ENCODE results near the gene HOXD13. TPM values are rescaled to one million over a fixed set of nuclear protein-coding genes. Genes with fewer than 3 reads are reported as not detected.

HOXD13 gene
- total and polyA plus RNA-seq, 7 experiments from 2014 or later, result not detected

DNA sequence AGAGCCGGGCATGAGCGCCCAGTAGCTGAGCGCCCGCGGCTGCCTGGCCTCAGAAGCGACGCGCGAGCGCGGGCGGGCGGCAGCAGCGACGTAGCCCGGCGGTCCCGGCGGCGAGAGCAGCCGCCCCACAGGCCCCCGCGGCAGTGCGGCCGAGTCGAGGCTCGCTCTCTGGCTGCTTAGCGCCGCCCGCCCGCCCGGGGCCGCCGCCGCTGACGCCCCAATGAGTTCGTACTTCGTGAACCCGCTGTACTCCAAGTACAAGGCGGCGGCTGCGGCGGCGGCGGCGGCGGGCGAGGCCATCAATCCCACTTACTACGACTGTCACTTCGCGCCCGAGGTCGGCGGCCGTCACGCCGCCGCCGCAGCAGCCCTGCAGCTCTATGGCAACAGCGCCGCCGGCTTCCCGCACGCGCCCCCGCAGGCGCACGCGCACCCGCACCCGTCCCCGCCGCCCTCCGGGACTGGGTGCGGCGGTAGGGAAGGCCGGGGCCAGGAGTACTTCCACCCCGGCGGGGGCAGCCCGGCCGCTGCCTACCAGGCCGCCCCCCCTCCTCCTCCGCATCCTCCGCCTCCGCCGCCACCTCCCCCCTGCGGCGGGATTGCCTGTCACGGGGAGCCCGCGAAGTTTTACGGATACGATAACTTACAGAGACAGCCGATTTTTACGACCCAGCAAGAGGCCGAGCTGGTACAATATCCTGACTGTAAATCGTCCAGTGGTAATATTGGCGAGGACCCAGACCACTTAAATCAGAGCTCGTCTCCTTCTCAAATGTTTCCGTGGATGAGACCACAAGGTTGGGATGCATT, 37.8 kb downstream of the HOXD13 start:
- Histone ChIP-seq H3K4me3 (ENCODE audit: low read length) (no peak overlapping the region), H3K36me3 (ENCODE audit: control insufficient read depth in 2 of 3, insufficient read depth in 3 of 3, low read length in 3 of 3) (no peaks in the 10 kb centered on the region), H3K4me1 (ENCODE audit: control insufficient read depth in 2 of 2, insufficient read depth in 2 of 2, low read length in 2 of 2) (peaks cover 3 to 6% of the 10 kb centered on the region in 2 donors), H3K27me3 (ENCODE audit: control insufficient read depth in 2 of 2, insufficient read depth in 2 of 2, low read length in 2 of 2) (peaks cover 45 to 69% of the 10 kb centered on the region in 2 donors), H3K27ac (ENCODE audit: low read depth, low read length) (no peak overlapping the region), H3K9me3 (ENCODE audit: control insufficient read depth in 2 of 3, low read length in 3 of 3) (no peaks in the 10 kb centered on the region)
- ChIA-PET POLR2A (no interaction called here), CTCF (interaction anchor here (5.6 kb wide), 1 partner anchor 324 kb away, joined by 65 read pairs; no protein-coding TSS in a partner anchor)
- H3K36me3 Mint-ChIP-seq, result peaks cover 0 to 5% (median 0%) of the 10 kb centered on the region in 5 donors
- intact Hi-C loops (cut with micrococcal nuclease), result loop anchor here (5.0 to 10.0 kb wide), 4 partner anchors 33 to 1634 kb away; partner anchors contain the start of gene HOXD12 (in 1 of the 2)
- H3K4me1 Mint-ChIP-seq, result peaks cover 17 to 48% (median 36%) of the 10 kb centered on the region in 7 donors
- H3K27ac Mint-ChIP-seq, result peak overlapping the region in 3 of 9 donors; percentile 60 to 88 (median 66)
- peaks cover 0 to 32% (median 5%) of the 10 kb centered on the region in 11 donors for H3K9me3 Mint-ChIP-seq
- peaks cover 80 to 88% (median 86%) of the 10 kb centered on the region in 5 donors for H3K27me3 Mint-ChIP-seq
- DNase-seq, result peak in 1 of 9 donors; percentile 27
- peak overlapping the region; percentile 41 to 84 (median 72) for H3K4me3 Mint-ChIP-seq
- peak; percentile 41 for ATAC-seq

DNA sequence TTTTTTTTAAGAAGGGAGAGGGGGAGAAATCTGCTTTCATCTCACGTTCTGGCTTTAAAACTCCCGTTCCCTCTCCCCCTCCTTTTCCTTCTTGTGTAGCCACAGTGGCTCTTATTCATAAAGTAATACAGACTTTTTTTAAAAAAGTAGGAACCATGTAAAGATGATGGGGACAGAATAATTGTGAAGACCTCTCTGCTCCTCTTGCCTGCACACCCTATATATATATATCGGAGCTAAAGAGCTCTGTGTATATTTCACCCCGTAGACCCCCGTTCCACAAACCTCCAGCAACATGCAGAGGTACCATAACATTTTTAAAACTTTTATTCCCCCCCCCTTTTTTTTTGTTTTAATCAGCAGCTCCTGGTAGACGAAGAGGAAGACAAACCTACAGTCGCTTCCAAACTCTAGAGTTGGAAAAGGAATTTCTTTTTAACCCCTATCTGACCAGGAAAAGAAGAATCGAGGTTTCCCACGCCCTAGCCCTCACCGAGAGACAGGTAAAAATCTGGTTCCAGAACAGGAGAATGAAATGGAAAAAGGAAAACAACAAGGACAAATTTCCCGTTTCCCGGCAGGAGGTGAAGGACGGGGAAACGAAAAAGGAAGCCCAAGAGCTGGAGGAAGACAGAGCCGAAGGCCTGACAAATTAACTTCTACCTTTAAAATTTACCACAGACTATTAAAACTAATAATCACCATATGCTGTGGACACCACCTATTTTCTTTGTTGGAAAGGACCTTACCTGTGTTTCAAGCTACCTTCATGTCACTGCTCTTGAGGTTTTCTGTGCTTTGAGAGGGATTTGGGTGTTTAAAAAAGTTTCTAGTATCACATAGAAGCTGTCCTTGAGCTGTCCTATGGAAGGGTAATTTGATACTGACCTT, 38.7 kb downstream of the HOXD13 start:
- peaks cover 17 to 54% (median 45%) of the 10 kb centered on the region in 7 donors for H3K4me1 Mint-ChIP-seq

DNA sequence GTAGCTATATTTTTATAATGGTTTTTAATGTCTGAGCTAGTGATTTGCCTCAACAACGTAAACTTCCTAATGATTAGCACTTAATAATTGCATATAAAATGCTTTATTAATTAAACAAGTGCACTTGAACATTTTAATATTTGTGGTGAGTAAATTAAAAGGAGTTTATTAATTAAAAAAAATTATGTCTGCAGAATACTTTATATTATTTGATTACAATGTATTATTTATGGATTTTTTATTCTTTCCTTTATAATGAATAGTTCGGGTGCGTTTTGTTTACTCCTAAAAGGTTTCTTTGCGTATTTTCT, 39.3 kb downstream of the HOXD13 start:
- Mint-ChIP-seq H3K4me3 (peak overlapping the region in 9 of 10 donors; percentile 65 to 92 (median 78)), H3K36me3 (peaks cover 0 to 5% (median 0%) of the 10 kb centered on the region in 5 donors), H3K9me3 (peaks cover 0 to 35% (median 8%) of the 10 kb centered on the region in 11 donors), H3K4me1 (peaks cover 17 to 54% (median 47%) of the 10 kb centered on the region in 7 donors), H3K27ac (peak overlapping the region in 1 of 9 donors; percentile 57), H3K27me3 (peaks cover 78 to 85% (median 84%) of the 10 kb centered on the region in 5 donors)
- CTCF ChIA-PET, result interaction anchor here (0.6 to 2.3 kb wide), 5 partner anchors 323 to 1017 kb away, joined by 3 to 12 read pairs (median 3); no protein-coding TSS in a partner anchor
- peaks cover 43 to 64% of the 10 kb centered on the region in 2 donors for H3K27me3 ChIP-seq (ENCODE audit: control insufficient read depth in 2 of 2, insufficient read depth in 2 of 2, low read length in 2 of 2)
- intact Hi-C loops (cut with micrococcal nuclease), result loop anchor here (1.0 to 10.0 kb wide), 7 partner anchors 9 to 1633 kb away; partner anchors contain the start of genes HOXD12 (in 1 of the 2) and HOXD3 (in 1 of the 2)
- H3K4me3 ChIP-seq (ENCODE audit: low read length), result no peak overlapping the region
- H3K27ac ChIP-seq (ENCODE audit: low read depth, low read length), result no peak overlapping the region
- ATAC-seq (no peak), DNase-seq (no peak)
- H3K9me3 ChIP-seq (ENCODE audit: control insufficient read depth in 2 of 3, low read length in 3 of 3), result no peaks in the 10 kb centered on the region
- peaks cover 3 to 16% of the 10 kb centered on the region in 2 donors for H3K4me1 ChIP-seq (ENCODE audit: control insufficient read depth in 2 of 2, insufficient read depth in 2 of 2, low read length in 2 of 2)
- POLR2A ChIA-PET, result interaction anchor here (1.4 kb wide), 1 partner anchor 14 kb away, joined by 3 read pairs; no protein-coding TSS in a partner anchor
- H3K36me3 ChIP-seq (ENCODE audit: control insufficient read depth in 2 of 3, insufficient read depth in 3 of 3, low read length in 3 of 3), result no peaks in the 10 kb centered on the region

More for the DNA sequence above, 38.7 kb downstream of the HOXD13 start:
- ChIA-PET POLR2A (no interaction called here), CTCF (interaction anchor here (0.6 to 2.3 kb wide), 4 partner anchors 324 to 1017 kb away, joined by 3 to 12 read pairs (median 3); no protein-coding TSS in a partner anchor)
- Histone ChIP-seq H3K4me3 (ENCODE audit: low read length) (no peak overlapping the region), H3K4me1 (ENCODE audit: control insufficient read depth in 2 of 2, insufficient read depth in 2 of 2, low read length in 2 of 2) (peaks cover 3 to 13% of the 10 kb centered on the region in 2 donors), H3K36me3 (ENCODE audit: control insufficient read depth in 2 of 3, insufficient read depth in 3 of 3, low read length in 3 of 3) (no peaks in the 10 kb centered on the region), H3K27me3 (ENCODE audit: control insufficient read depth in 2 of 2, insufficient read depth in 2 of 2, low read length in 2 of 2) (peaks cover 47 to 66% of the 10 kb centered on the region in 2 donors), H3K27ac (ENCODE audit: low read depth, low read length) (no peak overlapping the region), H3K9me3 (ENCODE audit: control insufficient read depth in 2 of 3, low read length in 3 of 3) (no peaks in the 10 kb centered on the region)
- peak overlapping the region in 7 of 9 donors; percentile 8 to 88 (median 52) for H3K27ac Mint-ChIP-seq
- ATAC-seq (no peak), DNase-seq (no peak)
- peaks cover 0 to 35% (median 8%) of the 10 kb centered on the region in 11 donors for H3K9me3 Mint-ChIP-seq
- peaks cover 0 to 5% (median 0%) of the 10 kb centered on the region in 5 donors for H3K36me3 Mint-ChIP-seq
- intact Hi-C loops (cut with micrococcal nuclease), result loop anchor here (1.0 to 10.0 kb wide), 5 partner anchors 8 to 1634 kb away; partner anchors contain the start of gene HOXD12 (in 1 of the 2)
- H3K27me3 Mint-ChIP-seq, result peaks cover 81 to 88% (median 86%) of the 10 kb centered on the region in 5 donors
- H3K4me3 Mint-ChIP-seq, result peak overlapping the region; percentile 46 to 84 (median 72)

DNA sequence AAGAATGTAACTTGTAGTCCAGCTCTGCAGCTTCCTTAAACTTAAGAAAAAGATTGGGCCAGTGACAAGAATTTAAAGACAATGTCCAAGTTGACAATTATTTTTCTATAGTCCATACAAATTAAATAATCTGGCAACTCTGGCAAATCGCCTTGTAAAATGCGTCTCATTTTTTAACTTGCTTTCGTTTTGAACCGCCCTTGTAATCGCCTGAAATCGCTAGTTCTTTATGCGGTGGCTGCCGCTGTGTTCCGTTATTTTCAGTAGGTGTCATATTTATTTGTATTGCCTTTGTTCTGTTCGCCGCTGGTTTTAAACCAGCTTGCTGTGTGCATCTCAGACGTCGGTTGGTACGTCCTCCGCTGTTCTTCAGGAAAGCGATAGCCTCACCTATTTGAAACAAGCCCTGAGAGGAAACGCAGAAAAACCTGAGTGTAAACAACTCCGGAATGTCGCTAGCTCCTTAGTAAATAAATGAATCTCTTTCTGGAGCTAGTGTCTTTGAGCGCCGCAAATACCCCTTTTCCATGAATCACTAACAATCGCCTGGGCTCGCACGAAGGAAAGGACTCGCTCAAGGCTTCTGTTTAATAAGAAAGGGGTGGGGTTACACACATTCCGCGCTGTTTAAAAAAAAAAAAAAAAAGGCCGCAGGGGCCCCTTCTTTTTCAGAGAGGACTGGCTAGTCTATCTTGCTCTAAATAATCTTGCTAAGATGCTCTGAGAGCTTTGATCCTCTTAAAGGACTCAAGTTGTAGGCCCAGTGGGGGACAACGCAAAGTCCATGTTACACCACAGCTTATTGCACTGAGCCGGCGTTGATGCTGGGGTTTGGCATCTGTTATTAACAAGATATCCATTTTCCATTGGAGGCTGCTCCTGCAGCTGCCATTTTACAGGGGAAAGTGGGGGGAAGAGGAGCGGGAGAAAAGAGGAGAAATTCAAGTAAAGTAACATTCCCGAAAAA, 40.0 kb downstream of the HOXD13 start:
- ChIA-PET POLR2A (interaction anchor here (0.6 to 1.4 kb wide), 3 partner anchors 13 to 1042 kb away, joined by 3 to 4 read pairs (median 3); no protein-coding TSS in a partner anchor), CTCF (interaction anchor here (0.6 to 2.3 kb wide), 4 partner anchors 322 to 1016 kb away, joined by 3 to 12 read pairs (median 3); no protein-coding TSS in a partner anchor)
- Histone ChIP-seq H3K9me3 (ENCODE audit: control insufficient read depth in 2 of 3, low read length in 3 of 3) (no peaks in the 10 kb centered on the region), H3K27me3 (ENCODE audit: control insufficient read depth in 2 of 2, insufficient read depth in 2 of 2, low read length in 2 of 2) (peaks cover 42 to 71% of the 10 kb centered on the region in 2 donors), H3K36me3 (ENCODE audit: control insufficient read depth in 2 of 3, insufficient read depth in 3 of 3, low read length in 3 of 3) (no peaks in the 10 kb centered on the region), H3K4me1 (ENCODE audit: control insufficient read depth in 2 of 2, insufficient read depth in 2 of 2, low read length in 2 of 2) (peaks cover 3 to 16% of the 10 kb centered on the region in 2 donors), H3K4me3 (ENCODE audit: low read length) (peak overlapping the region; percentile 38), H3K27ac (ENCODE audit: low read depth, low read length) (no peak overlapping the region)
- Mint-ChIP-seq H3K9me3 (peaks cover 0 to 39% (median 8%) of the 10 kb centered on the region in 11 donors), H3K4me1 (peaks cover 17 to 53% (median 49%) of the 10 kb centered on the region in 7 donors), H3K27ac (peak overlapping the region in 4 of 9 donors; percentile 6 to 57 (median 28)), H3K4me3 (peak overlapping the region; percentile 65 to 92 (median 75)), H3K27me3 (peaks cover 78 to 85% (median 83%) of the 10 kb centered on the region in 5 donors), H3K36me3 (peaks cover 0 to 5% (median 0%) of the 10 kb centered on the region in 5 donors)
- intact Hi-C loops (cut with micrococcal nuclease), result loop anchor here (2.0 to 10.0 kb wide), 6 partner anchors 24 to 1632 kb away; partner anchors contain the start of genes HOXD12 (in 1 of the 2) and HOXD3 (in 1 of the 2)
- ATAC-seq (no peak), DNase-seq (no peak)

DNA sequence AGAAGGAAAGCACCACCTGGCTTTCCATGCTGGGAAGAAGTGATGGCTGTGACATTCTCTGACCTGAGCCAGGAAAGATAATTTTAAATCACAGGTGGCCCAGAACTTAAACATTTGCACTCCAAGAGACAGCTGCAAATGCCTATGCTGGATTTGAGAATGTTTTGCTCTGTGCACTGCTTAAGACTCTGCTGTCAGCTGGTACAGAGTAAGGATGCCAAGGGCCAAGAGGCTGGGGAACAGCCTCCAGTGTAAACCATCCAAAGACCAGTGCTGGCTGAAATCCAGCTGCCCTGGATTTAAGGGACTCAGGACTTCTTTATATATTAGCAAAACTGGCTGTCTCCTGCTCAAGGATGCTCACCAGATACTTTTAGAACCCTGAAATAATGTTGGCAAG, 40.9 kb downstream of the HOXD13 start:
- H3K27ac ChIP-seq (ENCODE audit: low read depth, low read length), result no peak overlapping the region
- H3K4me1 Mint-ChIP-seq, result peaks cover 9 to 52% (median 48%) of the 10 kb centered on the region in 7 donors
- CTCF ChIA-PET, result interaction anchor here (0.7 to 2.3 kb wide), 2 partner anchors 8 to 321 kb away, joined by 5 to 12 read pairs; no protein-coding TSS in a partner anchor
- H3K4me1 ChIP-seq (ENCODE audit: control insufficient read depth in 2 of 2, insufficient read depth in 2 of 2, low read length in 2 of 2), result peaks cover 3 to 16% of the 10 kb centered on the region in 2 donors
- H3K27ac Mint-ChIP-seq, result no peak overlapping the region
- no peaks in the 10 kb centered on the region for H3K9me3 ChIP-seq (ENCODE audit: control insufficient read depth in 2 of 3, low read length in 3 of 3)
- peaks cover 0 to 5% (median 1%) of the 10 kb centered on the region in 5 donors for H3K36me3 Mint-ChIP-seq
- H3K36me3 ChIP-seq (ENCODE audit: control insufficient read depth in 2 of 3, insufficient read depth in 3 of 3, low read length in 3 of 3), result no peaks in the 10 kb centered on the region
- H3K27me3 Mint-ChIP-seq, result peaks cover 78 to 85% (median 83%) of the 10 kb centered on the region in 5 donors
- peaks cover 0 to 43% (median 10%) of the 10 kb centered on the region in 11 donors for H3K9me3 Mint-ChIP-seq
- intact Hi-C loops (cut with micrococcal nuclease), result loop anchor here (2.0 to 10.0 kb wide), 6 partner anchors 23 to 1631 kb away; partner anchors contain the start of genes HOXD12 (in 1 of the 2) and HOXD3 (in 1 of the 2)
- no peak for ATAC-seq
- no peak overlapping the region for H3K4me3 ChIP-seq (ENCODE audit: low read length)
- H3K4me3 Mint-ChIP-seq, result no peak overlapping the region
- POLR2A ChIA-PET, result interaction anchor here (1.4 kb wide), 1 partner anchor 12 kb away, joined by 3 read pairs; no protein-coding TSS in a partner anchor
- no peak for DNase-seq
- H3K27me3 ChIP-seq (ENCODE audit: control insufficient read depth in 2 of 2, insufficient read depth in 2 of 2, low read length in 2 of 2), result peaks cover 40 to 71% of the 10 kb centered on the region in 2 donors
